GM21360 (cell line): Measurements from ENCODE around the gene PPP1R9B.

Experiments
- ATAC-seq: cut with Tn5 transposase; IDR thresholded peaks from one replicate; pipeline ENCODE4 v1.9.1; 2021; ENCODE audit warnings: mild to moderate bottlenecking, moderate library complexity; ENCODE audit not compliant: unreplicated experiment

The PPP1R9B gene, protein sequence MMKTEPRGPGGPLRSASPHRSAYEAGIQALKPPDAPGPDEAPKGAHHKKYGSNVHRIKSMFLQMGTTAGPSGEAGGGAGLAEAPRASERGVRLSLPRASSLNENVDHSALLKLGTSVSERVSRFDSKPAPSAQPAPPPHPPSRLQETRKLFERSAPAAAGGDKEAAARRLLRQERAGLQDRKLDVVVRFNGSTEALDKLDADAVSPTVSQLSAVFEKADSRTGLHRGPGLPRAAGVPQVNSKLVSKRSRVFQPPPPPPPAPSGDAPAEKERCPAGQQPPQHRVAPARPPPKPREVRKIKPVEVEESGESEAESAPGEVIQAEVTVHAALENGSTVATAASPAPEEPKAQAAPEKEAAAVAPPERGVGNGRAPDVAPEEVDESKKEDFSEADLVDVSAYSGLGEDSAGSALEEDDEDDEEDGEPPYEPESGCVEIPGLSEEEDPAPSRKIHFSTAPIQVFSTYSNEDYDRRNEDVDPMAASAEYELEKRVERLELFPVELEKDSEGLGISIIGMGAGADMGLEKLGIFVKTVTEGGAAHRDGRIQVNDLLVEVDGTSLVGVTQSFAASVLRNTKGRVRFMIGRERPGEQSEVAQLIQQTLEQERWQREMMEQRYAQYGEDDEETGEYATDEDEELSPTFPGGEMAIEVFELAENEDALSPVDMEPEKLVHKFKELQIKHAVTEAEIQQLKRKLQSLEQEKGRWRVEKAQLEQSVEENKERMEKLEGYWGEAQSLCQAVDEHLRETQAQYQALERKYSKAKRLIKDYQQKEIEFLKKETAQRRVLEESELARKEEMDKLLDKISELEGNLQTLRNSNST

DNA sequence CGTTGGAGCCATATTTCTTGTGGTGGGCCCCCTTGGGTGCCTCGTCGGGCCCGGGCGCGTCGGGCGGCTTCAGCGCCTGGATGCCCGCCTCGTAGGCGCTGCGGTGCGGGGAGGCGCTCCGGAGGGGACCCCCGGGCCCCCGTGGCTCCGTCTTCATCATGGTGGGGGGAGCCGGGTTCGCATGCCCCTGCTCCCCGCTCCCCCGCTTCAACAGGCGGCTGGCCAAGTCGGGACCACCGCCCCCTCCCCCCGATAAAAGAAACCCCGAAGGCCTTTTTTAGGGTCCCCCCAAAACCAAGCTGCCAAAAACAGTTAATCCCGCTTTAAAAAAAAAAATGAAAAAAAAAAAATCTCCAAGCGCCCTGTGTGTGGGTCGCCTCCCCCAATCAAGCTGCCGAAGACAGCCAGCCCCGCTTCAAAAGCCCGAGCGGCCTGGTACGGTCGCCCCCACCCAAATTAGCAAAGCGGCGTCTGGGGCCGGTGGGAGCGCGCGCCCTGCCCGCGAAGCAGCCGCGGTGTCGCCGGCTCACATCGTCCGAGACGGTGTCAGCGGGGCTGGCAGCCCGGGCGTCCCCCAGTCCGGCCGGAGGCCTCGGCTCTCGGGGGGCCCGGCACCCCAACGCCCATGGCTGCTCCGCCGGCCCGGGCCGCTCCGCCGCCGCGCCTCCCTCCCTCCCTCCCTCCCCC lies at the start of gene PPP1R9B:
TSS of gene PPP1R9B (minus strand) at position 324 of the 687 bp plus-strand sequence. CDS start at position 160, 164 bp downstream.
- no peak for ATAC-seq

DNA sequence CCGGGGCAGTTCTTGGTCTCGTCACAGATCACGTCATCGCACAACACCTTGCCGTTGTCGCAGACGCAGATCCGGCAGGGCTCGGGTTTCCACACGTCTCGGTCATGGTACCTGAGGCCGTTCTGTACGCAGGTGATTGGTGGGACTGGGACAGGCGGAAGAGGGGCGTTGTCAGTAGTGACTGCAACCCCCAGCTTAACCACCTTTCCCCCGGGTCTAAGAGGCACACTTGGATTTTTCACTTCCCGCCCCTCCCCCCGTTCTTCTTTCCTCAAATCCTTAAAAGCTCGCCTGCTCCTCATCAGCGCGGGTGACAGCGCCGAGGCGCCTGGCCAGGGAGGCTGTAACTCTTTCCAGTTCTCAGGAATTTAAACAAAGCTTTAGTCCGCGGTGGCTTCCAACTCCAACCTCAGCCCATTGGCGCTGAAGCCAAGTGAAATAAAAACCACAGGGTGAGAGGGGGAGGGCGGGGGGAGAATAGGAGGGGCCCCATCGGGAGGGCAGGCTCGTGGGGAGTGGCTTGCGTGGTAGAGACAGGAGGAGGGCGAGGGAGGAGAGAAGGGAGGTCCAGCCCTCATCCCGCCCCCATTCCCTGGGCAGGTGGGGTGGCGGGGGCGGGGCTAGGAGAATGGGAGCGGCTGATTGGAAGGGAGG lies 49.5 kb upstream of the PPP1R9B start:
- ATAC-seq = peak; percentile 35

DNA sequence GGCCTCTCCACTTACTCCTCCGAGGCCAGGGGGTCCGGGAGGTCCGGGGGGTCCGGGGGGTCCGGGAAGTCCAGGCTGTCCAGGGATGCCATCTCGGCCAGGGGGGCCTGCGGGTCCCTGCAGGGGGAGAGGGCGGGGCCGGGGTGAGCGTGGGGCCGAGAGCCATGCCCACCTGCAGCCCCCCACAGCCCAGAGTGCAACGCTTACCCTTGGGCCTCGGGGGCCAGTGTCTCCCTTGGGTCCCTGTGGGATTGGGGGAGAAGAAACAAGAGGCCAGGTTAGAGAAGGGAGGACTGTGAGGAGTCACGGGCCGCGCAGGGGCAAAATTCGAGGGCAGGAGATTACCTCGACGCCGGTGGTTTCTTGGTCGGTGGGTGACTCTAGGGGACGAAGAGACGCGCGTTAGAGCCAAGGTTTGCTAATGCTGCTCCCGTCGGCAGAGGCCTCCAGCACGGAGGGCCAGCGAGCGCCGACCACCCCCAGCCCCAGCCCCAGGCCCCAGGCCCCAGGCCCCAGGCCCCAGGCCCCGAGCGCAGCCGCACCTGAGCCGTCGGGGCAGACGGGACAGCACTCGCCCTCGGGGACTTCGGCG lies 48.8 kb upstream of the PPP1R9B start:
- no peak for ATAC-seq

DNA sequence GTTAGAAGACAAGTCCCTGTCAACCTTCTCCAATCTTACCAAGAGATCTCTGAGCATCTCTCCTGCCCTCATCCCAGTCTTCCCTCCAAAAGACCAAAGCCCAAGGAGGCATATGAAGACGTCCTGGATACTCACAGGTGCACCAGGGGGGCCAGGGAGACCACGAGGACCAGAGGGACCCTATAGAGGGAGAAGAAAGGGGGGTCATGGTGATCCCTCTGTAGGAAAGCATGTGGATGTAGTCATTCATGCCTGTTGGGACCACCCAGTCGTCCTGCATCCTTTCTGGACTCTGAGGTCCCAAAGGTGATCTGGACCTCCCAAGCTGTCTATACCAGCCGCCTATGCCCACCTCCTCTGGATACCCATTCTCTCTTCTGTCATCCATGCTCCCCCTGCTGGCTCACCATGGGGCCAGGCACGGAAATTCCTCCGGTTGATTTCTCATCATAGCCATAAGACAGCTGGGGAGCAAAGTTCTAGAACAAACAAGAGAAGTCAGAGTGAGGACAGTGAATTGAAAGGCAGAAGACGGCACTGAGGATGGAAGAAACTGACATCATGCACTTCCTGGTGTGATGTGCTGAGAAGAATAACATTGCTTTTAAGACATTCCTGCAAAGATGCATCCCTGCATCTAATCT lies 47.7 kb upstream of the PPP1R9B start:
- no peak for ATAC-seq

DNA sequence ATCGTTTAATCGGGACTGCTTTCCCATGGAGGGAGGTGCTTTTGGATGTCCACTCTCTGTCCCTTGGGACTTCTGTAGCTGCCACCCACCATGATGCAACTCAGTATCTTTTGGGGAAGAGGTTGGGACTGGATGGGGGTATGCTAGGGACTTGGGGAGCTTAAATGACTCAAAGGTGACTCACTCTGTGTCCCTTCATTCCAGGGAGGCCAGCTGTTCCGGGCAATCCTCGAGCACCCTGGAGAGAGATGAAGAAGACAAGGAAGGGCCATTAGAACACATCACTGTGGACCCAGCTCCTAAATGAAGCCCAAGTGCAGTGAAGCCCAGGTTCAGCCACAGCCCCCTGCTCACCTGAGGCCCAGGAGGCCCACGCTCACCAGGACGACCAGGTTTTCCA lies 46.3 kb upstream of the PPP1R9B start:
- no peak for ATAC-seq

DNA sequence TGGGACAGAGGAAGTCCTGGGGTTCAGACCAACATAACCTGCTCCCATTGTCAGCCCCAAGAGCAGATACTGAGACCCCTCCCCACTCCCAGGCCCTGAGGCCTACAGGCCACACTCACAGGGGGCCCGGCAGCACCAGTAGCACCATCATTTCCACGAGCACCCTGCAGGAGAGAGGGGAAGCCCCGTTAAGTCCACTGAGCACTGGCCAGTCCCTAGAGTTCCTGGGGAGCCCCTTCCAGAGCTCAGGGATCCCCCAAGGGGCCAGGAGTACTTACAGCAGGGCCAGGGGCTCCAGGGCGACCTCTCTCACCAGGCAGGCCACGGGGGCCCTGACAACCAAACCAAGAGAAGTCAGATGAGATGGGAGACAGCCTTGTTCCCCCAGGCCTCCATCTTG lies 45.6 kb upstream of the PPP1R9B start:
- no peak for ATAC-seq

DNA sequence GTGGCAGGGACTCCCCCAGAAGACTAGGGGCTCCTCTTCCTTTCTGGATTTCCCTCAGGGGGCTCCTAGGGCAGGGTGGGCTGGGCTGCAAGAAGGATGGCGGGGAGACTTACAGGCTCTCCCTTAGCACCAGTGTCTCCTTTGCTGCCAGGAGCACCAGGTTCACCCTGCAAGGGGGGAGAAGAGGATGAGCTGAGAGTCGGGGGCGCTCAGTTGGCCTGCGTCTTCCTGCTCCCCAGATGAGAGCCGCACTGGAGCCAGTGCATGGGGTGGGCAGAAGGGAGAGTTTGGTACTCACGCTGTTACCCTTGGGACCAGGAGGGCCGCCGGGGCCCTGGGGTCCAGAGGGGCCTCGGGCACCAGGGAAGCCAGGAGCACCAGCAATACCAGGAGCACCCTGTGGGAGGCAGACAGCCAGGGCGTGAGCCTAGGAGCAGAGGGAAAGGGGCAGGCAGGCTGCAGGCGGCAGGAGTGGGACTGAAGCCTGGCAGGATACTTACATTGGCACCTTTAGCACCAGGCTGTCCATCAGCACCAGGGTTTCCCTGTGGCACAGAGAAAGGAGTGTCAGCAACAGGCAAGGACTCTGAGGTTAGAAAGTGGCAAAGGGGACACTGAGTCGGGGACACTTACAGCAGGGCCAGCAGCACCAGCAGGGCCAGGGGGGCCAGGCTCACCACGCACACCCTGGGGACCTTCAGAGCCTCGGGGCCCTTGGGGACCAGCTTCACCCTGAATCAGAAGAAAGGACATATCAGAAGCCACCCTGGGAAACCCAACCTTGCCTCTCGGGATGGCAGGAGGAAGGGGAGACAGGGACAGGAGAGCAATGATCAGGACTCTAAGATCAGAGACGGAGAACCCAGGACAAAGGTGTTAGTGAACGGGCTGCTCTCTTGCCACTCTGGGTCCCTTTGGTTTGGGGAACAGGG lies 44.7 kb upstream of the PPP1R9B start:
- ATAC-seq = no peak

DNA sequence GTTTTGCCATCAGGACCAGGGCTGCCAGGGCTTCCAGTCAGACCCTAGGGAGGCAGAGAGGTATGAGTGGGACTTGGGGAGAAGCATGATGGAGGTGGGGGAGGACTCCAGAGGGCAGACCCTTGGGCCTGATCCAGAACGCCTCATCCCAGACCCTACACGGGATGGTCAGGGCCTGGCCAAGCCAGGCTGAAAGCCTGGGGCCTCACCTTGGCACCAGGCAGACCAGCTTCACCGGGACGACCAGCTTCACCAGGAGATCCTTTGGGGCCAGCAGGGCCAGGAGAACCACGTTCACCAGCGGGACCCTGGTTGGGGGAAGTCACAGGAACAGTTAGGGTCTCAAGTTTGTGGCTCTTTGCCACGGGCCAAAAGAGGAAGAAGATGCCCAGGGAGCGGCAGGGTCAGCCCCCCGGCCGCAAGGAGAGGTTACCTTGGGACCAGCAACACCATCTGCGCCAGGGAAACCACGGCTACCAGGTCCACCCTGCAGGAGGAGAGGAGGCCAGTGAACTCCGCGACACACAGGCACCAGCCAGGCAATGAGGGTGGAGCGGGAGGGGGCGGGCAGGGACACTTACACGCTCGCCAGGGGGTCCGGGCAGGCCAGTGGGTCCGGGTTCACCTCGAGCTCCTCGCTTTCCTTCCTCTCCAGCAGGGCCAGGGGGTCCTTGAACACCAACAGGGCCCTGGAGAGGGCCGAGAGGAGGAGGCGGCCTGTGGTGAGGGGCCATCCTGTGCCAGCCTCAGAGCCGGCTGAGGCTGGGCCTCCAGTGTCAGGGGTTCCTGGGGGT lies 43.9 kb upstream of the PPP1R9B start:
- ATAC-seq = no peak

DNA sequence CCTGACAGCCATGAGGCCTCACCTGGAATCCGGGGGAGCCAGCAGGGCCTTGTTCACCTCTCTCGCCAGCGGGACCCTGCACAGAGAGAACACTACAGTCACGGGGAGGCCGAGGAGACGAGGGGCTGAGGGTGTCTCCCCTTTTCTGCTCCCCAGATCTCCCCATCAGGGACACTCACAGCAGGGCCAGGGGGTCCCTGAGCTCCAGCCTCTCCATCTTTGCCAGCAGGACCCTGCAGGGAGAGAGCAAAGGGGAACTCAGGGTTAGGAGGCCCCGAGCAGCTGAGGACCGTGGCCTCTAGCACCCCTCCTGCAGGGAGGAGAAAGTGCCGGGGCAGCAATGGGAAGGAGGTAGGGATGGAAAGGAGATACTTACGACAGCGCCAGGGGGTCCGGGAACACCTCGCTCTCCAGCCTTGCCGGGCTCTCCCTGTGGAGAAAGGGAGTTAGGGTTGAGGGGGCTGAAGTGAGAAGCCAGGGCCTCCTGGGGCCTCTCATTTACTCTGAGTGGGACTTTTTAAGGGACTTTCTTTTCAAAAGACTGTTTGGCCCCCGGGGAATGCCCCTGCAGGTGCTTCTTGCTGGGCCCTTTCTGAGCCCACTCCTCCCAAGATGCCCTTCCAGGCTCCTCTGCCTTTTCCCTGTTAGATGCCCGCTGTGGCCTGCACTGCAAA lies 42.3 kb upstream of the PPP1R9B start:
- no peak for ATAC-seq

DNA sequence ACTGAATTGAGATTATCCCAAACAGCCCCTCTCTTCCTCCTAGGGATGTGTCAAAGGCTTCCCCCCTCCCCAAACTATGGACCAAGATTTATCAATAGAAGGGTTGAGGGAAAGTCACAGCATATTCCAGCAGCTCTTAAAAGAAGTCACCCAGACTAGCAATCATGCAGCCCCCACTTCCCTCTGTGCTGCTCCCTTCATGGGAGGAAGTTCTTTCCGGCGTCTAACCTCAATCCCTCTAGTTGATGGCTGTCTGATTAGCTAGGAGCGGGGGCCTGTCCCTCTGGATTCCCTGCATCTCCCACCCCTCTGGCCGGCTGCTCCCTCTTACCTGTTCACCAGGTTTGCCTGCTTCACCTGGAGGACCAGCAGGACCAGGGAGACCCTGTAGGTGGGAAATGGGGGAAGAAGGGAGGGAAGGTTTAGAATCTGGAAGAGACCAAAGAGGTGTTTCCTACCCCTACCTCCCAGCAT lies 41.7 kb upstream of the PPP1R9B start:
- no peak for ATAC-seq

DNA sequence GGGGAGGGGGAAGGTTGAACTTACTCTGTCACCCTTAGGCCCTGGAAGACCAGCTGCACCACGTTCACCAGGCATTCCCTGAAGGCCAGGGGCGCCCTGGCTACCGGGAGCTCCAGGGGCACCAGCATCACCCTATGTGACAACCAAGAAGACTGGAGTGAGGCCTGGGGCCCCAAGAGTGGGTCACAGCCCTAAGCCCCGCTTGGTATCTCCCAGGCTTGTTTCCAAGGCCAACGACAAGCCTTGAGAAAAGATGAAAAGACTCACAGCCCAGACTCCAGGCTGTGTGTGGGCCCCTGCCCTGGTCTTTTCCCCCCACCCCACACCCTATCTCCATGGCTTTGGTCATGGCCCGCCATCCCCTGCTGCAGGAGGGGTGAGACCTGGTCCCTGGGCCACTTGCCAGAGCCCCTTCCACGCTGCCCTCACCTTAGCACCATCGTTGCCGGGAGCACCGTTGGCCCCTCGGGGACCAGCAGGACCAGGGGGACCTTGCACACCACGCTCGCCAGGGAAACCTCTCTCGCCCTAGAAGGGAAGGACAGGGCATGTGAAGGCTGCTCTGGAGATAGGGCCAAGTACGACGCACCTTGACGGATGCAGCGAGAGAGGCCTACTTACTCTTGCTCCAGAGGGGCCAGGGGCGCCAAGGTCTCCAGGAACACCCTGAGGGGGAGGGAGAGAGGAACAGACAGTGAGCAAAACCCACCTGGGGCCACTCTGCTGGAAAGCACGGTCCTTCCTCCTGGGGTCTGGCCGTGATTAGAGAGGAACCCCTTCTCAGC lies 41.1 kb upstream of the PPP1R9B start:
- ATAC-seq = no peak

DNA sequence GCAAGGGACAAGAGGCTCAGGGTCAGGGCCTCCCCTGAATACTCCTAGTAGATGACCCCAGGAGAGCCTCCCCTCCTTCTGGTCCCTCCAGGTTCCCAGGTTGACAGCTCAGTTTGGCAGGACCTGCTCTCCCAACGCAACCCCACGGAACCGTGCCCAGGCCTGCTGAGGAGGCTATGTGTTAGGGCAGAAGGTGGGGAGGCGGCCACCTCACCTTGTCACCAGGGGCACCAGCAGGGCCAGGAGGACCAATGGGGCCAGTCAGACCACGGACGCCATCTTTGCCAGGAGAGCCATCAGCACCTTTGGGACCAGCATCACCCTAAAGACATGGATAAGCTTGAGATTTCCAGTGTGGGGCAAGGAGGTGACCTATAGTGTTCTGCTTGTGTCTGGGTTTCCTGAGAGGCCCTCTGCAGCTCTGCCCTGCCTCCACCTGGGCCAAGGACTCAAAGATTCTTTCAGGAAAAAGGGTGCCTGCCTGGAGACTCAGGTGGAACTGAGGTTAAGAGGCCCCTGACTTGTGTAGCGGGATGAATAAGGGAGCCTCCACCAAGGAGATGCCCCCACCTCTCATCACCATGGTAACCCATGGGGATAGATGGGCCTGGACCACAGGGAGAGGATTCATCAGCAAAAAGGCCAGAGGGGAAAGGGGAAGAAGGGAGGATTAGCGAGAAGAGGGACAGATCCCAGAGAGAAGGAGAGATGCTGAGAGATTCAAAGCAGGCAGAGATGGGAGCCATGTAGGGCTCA lies 40.3 kb upstream of the PPP1R9B start:
- no peak for ATAC-seq

DNA sequence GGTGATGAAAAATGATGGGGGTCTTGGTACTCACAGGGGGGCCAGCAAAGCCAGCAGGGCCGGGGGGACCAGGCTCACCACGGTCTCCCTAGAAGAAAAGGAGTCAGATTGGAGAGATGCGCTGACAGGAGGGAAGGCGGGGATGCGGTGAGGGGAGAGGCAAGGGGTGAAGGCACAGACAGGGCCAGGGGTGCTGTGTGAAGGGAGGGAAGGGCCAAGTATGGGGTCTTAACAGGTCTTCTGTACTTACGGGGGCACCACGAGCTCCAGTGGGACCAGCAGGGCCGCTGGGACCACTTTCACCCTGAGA lies 39.8 kb upstream of the PPP1R9B start:
- ATAC-seq = no peak

DNA sequence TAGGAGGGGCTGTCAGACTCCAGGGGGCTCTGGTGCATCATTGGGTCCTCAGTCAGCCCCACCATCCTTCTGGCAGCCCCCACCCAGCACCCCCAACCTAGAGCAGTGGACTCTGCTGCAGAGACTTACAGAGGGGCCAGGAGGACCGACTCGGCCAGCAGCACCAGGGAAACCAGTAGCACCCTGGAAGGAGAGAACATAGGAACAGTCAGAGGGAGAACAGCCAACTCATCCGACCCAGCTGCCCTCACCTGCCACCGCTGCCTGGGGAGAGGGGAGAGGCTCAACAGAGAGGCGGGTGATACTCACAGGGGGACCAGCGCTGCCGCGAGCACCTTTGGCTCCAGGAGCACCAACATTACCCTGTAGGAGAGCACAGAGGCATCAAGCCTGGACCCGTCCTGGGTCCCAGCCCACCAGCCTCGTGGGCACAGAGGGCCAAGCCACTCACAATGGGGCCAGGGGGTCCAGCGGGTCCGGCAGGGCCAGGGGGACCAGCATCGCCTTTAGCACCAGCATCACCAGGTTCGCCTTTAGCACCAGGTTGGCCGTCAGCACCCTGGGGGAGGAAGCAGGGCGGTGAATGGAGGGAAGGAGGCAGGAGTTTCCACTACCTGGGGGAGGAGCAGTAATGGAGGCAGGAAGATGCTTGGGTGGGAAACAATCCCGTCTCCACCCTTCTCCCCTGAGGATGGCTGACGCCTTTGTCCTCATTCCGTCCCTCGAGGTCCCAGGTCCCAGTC lies 39.2 kb upstream of the PPP1R9B start:
- no peak for ATAC-seq

DNA sequence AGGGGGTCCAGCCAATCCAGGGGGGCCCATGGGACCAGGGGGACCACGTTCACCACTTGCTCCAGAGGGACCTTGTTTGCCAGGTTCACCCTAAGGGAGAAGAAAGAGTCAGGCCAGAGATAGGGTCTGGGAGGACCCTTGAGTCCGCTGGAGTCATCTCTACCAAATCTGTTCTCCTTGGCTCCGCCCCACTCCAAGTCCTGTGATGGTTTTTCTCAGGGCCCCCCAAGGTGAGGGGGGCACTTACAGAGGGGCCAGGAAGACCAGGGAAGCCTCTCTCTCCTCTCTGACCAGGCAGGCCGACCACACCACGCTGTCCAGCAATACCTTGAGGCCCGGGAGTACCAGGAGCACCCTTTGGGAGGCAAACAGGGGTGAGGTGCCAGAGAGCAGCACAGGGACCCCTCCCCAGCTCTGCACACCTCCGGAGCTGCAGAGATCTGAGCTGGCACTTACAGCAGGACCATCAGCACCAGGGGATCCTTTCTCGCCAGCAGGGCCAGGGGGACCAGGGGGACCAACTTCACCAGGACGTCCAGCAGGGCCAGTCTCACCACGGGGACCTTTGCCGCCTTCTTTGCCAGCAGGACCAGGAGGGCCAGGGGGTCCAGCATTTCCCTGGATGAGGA lies 38.6 kb upstream of the PPP1R9B start:
- no peak for ATAC-seq
